SK-N-SH treated with all-trans-retinoic acid at 6 μM for 48 hours (cell line): ENCODE data around the gene ZNF30.

Experiments used
- ATAC-seq: fragments of 200-7000 bp; cut with Tn5 transposase; 3 replicates; pipeline ENCODE4 v1.9.1; 2020; ENCODE audit warnings: mild to moderate bottlenecking, moderate library complexity
- ARNTL ChIP-seq: fragments of 450-650 bp; formaldehyde crosslinking; IDR thresholded peaks from 2 replicates; pipeline ENCODE4 v1.5.0; 2020; ENCODE audit warnings: low read depth, mild to moderate bottlenecking, moderate library complexity, borderline replicate concordance
- BACH2 ChIP-seq: fragments of 250-450 bp; sonication (Bioruptor Pico); IDR thresholded peaks from 2 replicates; pipeline ENCODE4 v1.9.0; 2021; ENCODE audit warnings: mild to moderate bottlenecking, borderline replicate concordance
- CREB5 ChIP-seq: fragments of 250-450 bp; sonication (Bioruptor Pico); IDR thresholded peaks from 2 replicates; pipeline ENCODE4 v1.5.1; 2020; ENCODE audit warnings: low read depth, mild to moderate bottlenecking, moderate library complexity
- CSDC2 ChIP-seq: fragments of 250-450 bp; sonication (Bioruptor Pico); IDR thresholded peaks from 2 replicates; pipeline ENCODE4 v1.5.0; 2020; ENCODE audit warnings: mild to moderate bottlenecking, moderate library complexity
- ESRRG ChIP-seq: fragments of 250-450 bp; sonication (Bioruptor Pico); IDR thresholded peaks from 2 replicates; pipeline ENCODE4 v1.6.1; 2021; ENCODE audit warnings: mild to moderate bottlenecking
- GLIS3 ChIP-seq: fragments of 250-450 bp; sonication (Bioruptor Pico); IDR thresholded peaks from 2 replicates; pipeline ENCODE4 v1.5.0; 2020; ENCODE audit warnings: mild to moderate bottlenecking, moderate library complexity
- ISL1 ChIP-seq: fragments of 250-450 bp; sonication (Bioruptor Pico); IDR thresholded peaks from 2 replicates; pipeline ENCODE4 v2.1.2; 2022; ENCODE audit warnings: mild to moderate bottlenecking, moderate library complexity
- OSR1 ChIP-seq: fragments of 250-450 bp; sonication (Bioruptor Pico); IDR thresholded peaks from 2 replicates; pipeline ENCODE4 v1.8.0; 2022; ENCODE audit warnings: moderate library complexity, mild to moderate bottlenecking, inconsistent platforms
- PPARA ChIP-seq: fragments of 250-450 bp; sonication (Bioruptor Pico); IDR thresholded peaks from 2 replicates; pipeline ENCODE4 v1.5.0; 2020; ENCODE audit warnings: mild to moderate bottlenecking, borderline replicate concordance
- RARB ChIP-seq: fragments of 250-450 bp; sonication (Bioruptor Pico); IDR thresholded peaks from 2 replicates; pipeline ENCODE4 v1.8.0; 2021; ENCODE audit warnings: mild to moderate bottlenecking, moderate library complexity
- SNAI2 ChIP-seq: fragments of 250-450 bp; sonication (Bioruptor Pico); IDR thresholded peaks from 2 replicates; pipeline ENCODE4 v1.5.0; 2020; ENCODE audit warnings: mild to moderate bottlenecking, moderate library complexity
- TOX ChIP-seq: fragments of 250-450 bp; sonication (Bioruptor Pico); IDR thresholded peaks from 2 replicates; pipeline ENCODE4 v1.8.0; 2021; ENCODE audit warnings: mild to moderate bottlenecking, moderate library complexity, borderline replicate concordance
- TSHZ2 ChIP-seq: fragments of 250-450 bp; sonication (Bioruptor Pico); IDR thresholded peaks from 2 replicates; pipeline ENCODE4 v1.5.0; 2020; ENCODE audit warnings: mild to moderate bottlenecking, moderate library complexity
- ZC3H10 ChIP-seq: fragments of 250-450 bp; sonication (Bioruptor Pico); IDR thresholded peaks from 2 replicates; pipeline ENCODE4 v1.5.1; 2021; ENCODE audit warnings: mild to moderate bottlenecking, moderate library complexity
- ZFP3 ChIP-seq: fragments of 250-450 bp; sonication (Bioruptor Pico); IDR thresholded peaks from 2 replicates; pipeline ENCODE4 v1.5.0; 2020; ENCODE audit warnings: mild to moderate bottlenecking, moderate library complexity
- ZFP30 ChIP-seq: fragments of 450-650 bp; formaldehyde crosslinking; IDR thresholded peaks from 2 replicates; pipeline ENCODE4 v1.5.0; 2022; ENCODE audit warnings: mild to moderate bottlenecking, moderate library complexity
- ZNF565 ChIP-seq: fragments of 450-650 bp; formaldehyde crosslinking; conservative IDR thresholded peaks from 2 replicates; pipeline ENCODE4 v1.5.0; 2020; ENCODE audit warnings: low read depth, mild to moderate bottlenecking, moderate library complexity
- ZNF70 ChIP-seq: fragments of 450-650 bp; formaldehyde crosslinking; IDR thresholded peaks from 2 replicates; pipeline ENCODE4 v1.5.0; 2020; ENCODE audit warnings: mild to moderate bottlenecking, moderate library complexity
- ZNF8 ChIP-seq: fragments of 450-650 bp; formaldehyde crosslinking; IDR thresholded peaks from 2 replicates; pipeline ENCODE4 v1.5.0; 2020; ENCODE audit warnings: mild to moderate bottlenecking, moderate library complexity
- TF ChIP-seq, protein P1 (sequence below): fragments of 250-450 bp; sonication (Bioruptor Pico); IDR thresholded peaks from 2 replicates; pipeline ENCODE4 v1.8.0; 2021; ENCODE audit warnings: low read depth, mild to moderate bottlenecking, moderate library complexity, borderline replicate concordance

The ZNF30 gene

DNA sequence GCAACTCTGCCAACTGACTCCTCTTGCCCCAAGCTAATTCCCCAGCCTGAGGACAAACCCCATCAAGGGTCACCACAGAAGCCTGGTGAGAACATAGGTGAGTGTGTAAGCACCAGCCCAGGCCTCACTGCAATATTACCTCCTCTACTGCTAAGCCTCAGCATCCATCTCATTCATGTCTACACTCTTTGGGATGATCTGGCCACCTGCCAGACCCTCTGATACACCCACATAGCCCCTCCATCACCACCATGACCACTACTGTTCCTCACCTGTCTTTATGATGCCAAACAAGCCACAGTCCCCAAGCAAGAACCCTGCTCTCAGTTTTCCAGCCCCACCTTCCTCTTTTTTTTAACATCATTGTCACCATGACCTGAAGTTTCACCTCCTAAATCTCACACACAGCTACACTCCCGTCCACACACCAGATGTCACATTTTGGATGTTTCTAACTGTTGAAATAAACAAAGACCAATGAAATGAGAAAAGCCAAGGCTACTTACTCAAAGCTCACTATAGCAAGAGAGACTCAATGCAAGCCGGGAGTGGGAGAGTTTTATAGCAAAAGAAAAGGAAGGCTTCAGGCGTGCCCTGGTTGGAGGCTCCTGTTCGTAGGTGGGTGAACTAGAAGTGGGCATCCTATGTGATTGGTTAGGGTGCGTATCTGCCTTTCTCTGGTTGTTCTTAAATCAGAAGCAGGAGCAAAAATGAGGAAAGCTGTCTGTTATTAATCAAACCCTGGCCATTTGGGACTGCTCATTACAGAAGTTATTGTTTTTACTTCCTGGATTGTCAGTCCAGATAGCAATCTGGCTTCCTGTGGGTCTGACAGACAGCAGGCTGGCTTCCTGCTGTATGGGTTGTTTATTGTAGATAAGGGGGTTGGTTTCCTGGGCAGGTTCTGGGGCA lies 35.3 kb downstream of the ZNF30 start:
- ATAC-seq = no peak

GRCh38 chr19:34962687-34963572 lies 36.2 kb downstream of the ZNF30 start:
- peak; percentile 48 for ATAC-seq
- no peak for TF ChIP-seq ZNF8 (CRISPR knock-in tag)
- TF ChIP-seq RARB (CRISPR knock-in tag) = no peak
- no peak for TF ChIP-seq ZFP3 (CRISPR knock-in tag)
- TF ChIP-seq ZNF565 (CRISPR knock-in tag) = no peak
- no peak for TF ChIP-seq SNAI2 (CRISPR knock-in tag)
- TF ChIP-seq ISL1 (CRISPR knock-in tag) = no peak
- TF ChIP-seq BACH2 (CRISPR knock-in tag) = no peak
- TF ChIP-seq ESRRG (CRISPR knock-in tag) = no peak
- no peak for TF ChIP-seq ZNF70 (CRISPR knock-in tag)
- TF ChIP-seq ZFP30 (CRISPR knock-in tag) = no peak
- no peak for TF ChIP-seq TOX (CRISPR knock-in tag)
- no peak for TF ChIP-seq PPARA
- TF ChIP-seq GLIS3 (CRISPR knock-in tag) = no peak
- TF ChIP-seq, protein P1, sequence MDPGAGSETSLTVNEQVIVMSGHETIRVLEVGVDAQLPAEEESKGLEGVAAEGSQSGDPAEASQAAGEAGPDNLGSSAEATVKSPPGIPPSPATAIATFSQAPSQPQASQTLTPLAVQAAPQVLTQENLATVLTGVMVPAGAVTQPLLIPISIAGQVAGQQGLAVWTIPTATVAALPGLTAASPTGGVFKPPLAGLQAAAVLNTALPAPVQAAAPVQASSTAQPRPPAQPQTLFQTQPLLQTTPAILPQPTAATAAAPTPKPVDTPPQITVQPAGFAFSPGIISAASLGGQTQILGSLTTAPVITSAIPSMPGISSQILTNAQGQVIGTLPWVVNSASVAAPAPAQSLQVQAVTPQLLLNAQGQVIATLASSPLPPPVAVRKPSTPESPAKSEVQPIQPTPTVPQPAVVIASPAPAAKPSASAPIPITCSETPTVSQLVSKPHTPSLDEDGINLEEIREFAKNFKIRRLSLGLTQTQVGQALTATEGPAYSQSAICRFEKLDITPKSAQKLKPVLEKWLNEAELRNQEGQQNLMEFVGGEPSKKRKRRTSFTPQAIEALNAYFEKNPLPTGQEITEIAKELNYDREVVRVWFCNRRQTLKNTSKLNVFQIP (CRISPR knock-in tag) = no peak
- no peak; the same call in 1 of the 2 replicates for TF ChIP-seq TSHZ2
- no peak for TF ChIP-seq ARNTL (CRISPR knock-in tag)
- no peak for TF ChIP-seq ZC3H10 (CRISPR knock-in tag)
- no peak for TF ChIP-seq CREB5 (CRISPR knock-in tag)
- TF ChIP-seq CSDC2 (CRISPR knock-in tag) = no peak
- no peak for TF ChIP-seq OSR1 (CRISPR knock-in tag)

More for the DNA sequence above, 35.3 kb downstream of the ZNF30 start:
- TF ChIP-seq GLIS3 (CRISPR knock-in tag) (no peak), BACH2 (CRISPR knock-in tag) (no peak), OSR1 (CRISPR knock-in tag) (no peak), TOX (CRISPR knock-in tag) (no peak), TSHZ2 (peak; percentile 50; the same call in 1 of the 2 replicates)
